H1 (cell line): ENCODE measurements around the gene ZBTB42. TPM values are rescaled to one million over a fixed set of nuclear protein-coding genes. Genes with fewer than 3 reads are reported as not detected.

ENCODE experiments used
- CTCF ChIA-PET: fragments of 300-600 bp; sonication (Branson Sonifier 250); formaldehyde crosslinking; loops from one replicate; lab custom pipeline; 2021; ENCODE audit not compliant: partially characterized antibody; lab: Charles Lee
- POLR2A ChIA-PET: fragments of 300-600 bp; sonication (Branson Sonifier 250); formaldehyde crosslinking; loops from one replicate; lab custom pipeline; 2021; ENCODE audit warnings: inconsistent platforms; ENCODE audit not compliant: partially characterized antibody; lab: Charles Lee
- DNase-seq, 2 experiments: peaks; one replicate each; pipeline versions ENCODE4 v3.0.0 to v3.0.0-alpha.2; 2010 to 2022; ENCODE audit warnings: low spot score in 2 of 2, low read depth in 1 of 2, mixed read lengths in 1 of 2
- FAIRE-seq: peaks from 2 replicates; lab custom pipeline; 2011; peaks lifted over from hg19 to GRCh38; lab: Jason Lieb, UNC
- H2AFZ ChIP-seq: 2 replicates; pipeline ENCODE4 v1.8.1; 2012; ENCODE audit warnings: low read length, inconsistent platforms
- H2AK5ac ChIP-seq: 2 replicates; pipeline ENCODE4 v1.6.1; 2013; ENCODE audit warnings: low read depth, low read length
- H2BK120ac ChIP-seq: replicated peaks from 2 replicates; pipeline ENCODE3; 2013; ENCODE audit warnings: low read depth, low read length, inconsistent platforms
- H2BK12ac ChIP-seq: 2 replicates; pipeline ENCODE4 v1.6.1; 2013; ENCODE audit warnings: low read depth, low read length
- H2BK15ac ChIP-seq: 2 replicates; pipeline ENCODE4 v1.6.1; 2013; ENCODE audit warnings: low read length
- H2BK20ac ChIP-seq: 2 replicates; pipeline ENCODE4 v1.6.1; 2013; ENCODE audit warnings: low read length
- H2BK5ac ChIP-seq: 2 replicates; pipeline ENCODE4 v1.6.1; 2013; ENCODE audit warnings: low read depth, low read length
- H3K14ac ChIP-seq: 2 replicates; pipeline ENCODE4 v1.6.1; 2013; ENCODE audit warnings: inconsistent platforms; ENCODE audit not compliant: insufficient read length
- H3K18ac ChIP-seq: 2 replicates; pipeline ENCODE4 v1.6.1; 2013; ENCODE audit warnings: low read length; ENCODE audit errors: extremely low read depth
- H3K23ac ChIP-seq: 2 replicates; pipeline ENCODE4 v1.6.1; 2013; ENCODE audit warnings: inconsistent platforms; ENCODE audit not compliant: insufficient read length
- H3K23me2 ChIP-seq: 2 replicates; pipeline ENCODE4 v1.6.1; 2013; ENCODE audit warnings: low read depth, low read length
- H3K27ac ChIP-seq: 2 replicates; pipeline ENCODE4 v1.6.1; 2011; ENCODE audit warnings: low read depth, low read length, inconsistent platforms
- H3K27me3 ChIP-seq, 4 experiments: replicated peaks in 1 of 4; 1 replicate in 1 of 4; 2 replicates in 3 of 4; pipeline versions ENCODE4 v1.6.1 to v1.8.1; 2011 to 2013; ENCODE audit warnings: low read length in 3 of 4, mild to moderate bottlenecking in 3 of 4, inconsistent platforms in 2 of 4, mixed read lengths in 2 of 4, moderate library complexity in 1 of 4; ENCODE audit not compliant: control insufficient read depth in 3 of 4, insufficient read depth in 3 of 4; ENCODE audit errors: extremely low read depth in 1 of 4
- H3K36me3 ChIP-seq, 4 experiments: 2 replicates each; pipeline versions ENCODE4 v1.6.1 to v1.8.1; 2011 to 2013; ENCODE audit warnings: mild to moderate bottlenecking in 4 of 4, low read length in 3 of 4, moderate library complexity in 2 of 4, control low read depth in 1 of 4, inconsistent platforms in 1 of 4; ENCODE audit not compliant: insufficient read depth in 4 of 4, control insufficient read depth in 2 of 4
- H3K4ac ChIP-seq: replicated peaks from 2 replicates; pipeline ENCODE3; 2013; ENCODE audit warnings: low read length, low read depth, mixed read lengths, inconsistent platforms; ENCODE audit not compliant: insufficient read length
- H3K4me1 ChIP-seq, 4 experiments: replicated peaks in 1 of 4; 1 replicate in 1 of 4; 2 replicates in 3 of 4; pipeline versions ENCODE4 v1.6.1 to v1.8.1; 2011 to 2013; ENCODE audit warnings: low read length in 3 of 4, inconsistent platforms in 2 of 4, mixed read lengths in 1 of 4; ENCODE audit not compliant: insufficient read depth in 4 of 4, control insufficient read depth in 3 of 4
- H3K4me2 ChIP-seq, 2 experiments: 2 replicates each; pipeline versions ENCODE4 v1.6.1 to v1.8.1; 2011 to 2013; ENCODE audit warnings: low read depth in 2 of 2, low read length in 2 of 2, control low read depth in 1 of 2, inconsistent platforms in 1 of 2, mild to moderate bottlenecking in 1 of 2; ENCODE audit not compliant: insufficient read depth in 1 of 2
- H3K4me3 ChIP-seq, 4 experiments: fragments of 200-600, 300-600 bp in 1 of 4; sonication (generic), shearing (Covaris generic), sonication (Bioruptor Twin) in 1 of 4; 2 replicates each; pipeline versions ENCODE4 v1.5.1 to v1.8.1; 2011 to 2016; ENCODE audit warnings: low read length in 4 of 4, low read depth in 3 of 4, control low read depth in 2 of 4, inconsistent platforms in 2 of 4, mild to moderate bottlenecking in 2 of 4, mixed read lengths in 1 of 4, moderate library complexity in 1 of 4; ENCODE audit not compliant: insufficient read depth in 2 of 4; ENCODE audit errors: extremely low read depth in 1 of 4
- H3K56ac ChIP-seq: replicated peaks from 2 replicates; pipeline ENCODE3; 2013; ENCODE audit warnings: low read depth, mild to moderate bottlenecking, mixed read lengths, low read length, inconsistent platforms; ENCODE audit not compliant: insufficient read length
- H3K79me1 ChIP-seq: 2 replicates; pipeline ENCODE4 v1.6.1; 2013; ENCODE audit warnings: low read depth, low read length, control low read depth
- H3K79me2 ChIP-seq, 2 experiments: 2 replicates each; pipeline versions ENCODE4 v1.6.1 to v1.8.1; 2012 to 2013; ENCODE audit warnings: low read length in 2 of 2, mild to moderate bottlenecking in 2 of 2, inconsistent platforms in 1 of 2; ENCODE audit not compliant: insufficient read depth in 2 of 2, control insufficient read depth in 1 of 2
- H3K9ac ChIP-seq, 4 experiments: replicated peaks in 1 of 4; 1 replicate in 1 of 4; 2 replicates in 3 of 4; pipeline versions ENCODE4 v1.6.1 to v1.8.1; 2011 to 2013; ENCODE audit warnings: low read depth in 3 of 4, low read length in 3 of 4, control low read depth in 2 of 4, mild to moderate bottlenecking in 2 of 4, moderate library complexity in 2 of 4, inconsistent platforms in 1 of 4; ENCODE audit errors: extremely low read depth in 1 of 4
- H3K9me3 ChIP-seq, 2 experiments: 2 replicates each; pipeline versions ENCODE4 v1.6.1 to v1.8.1; 2012 to 2013; ENCODE audit warnings: mild to moderate bottlenecking in 2 of 2, moderate library complexity in 2 of 2, control low read depth in 1 of 2, inconsistent platforms in 1 of 2, low read depth in 1 of 2, low read length in 1 of 2, mixed read lengths in 1 of 2; ENCODE audit not compliant: insufficient read depth in 2 of 2
- H4K20me1 ChIP-seq, 2 experiments: replicated peaks in 1 of 2; 2 replicates each; pipeline versions ENCODE3 to v1.8.1; 2011 to 2013; ENCODE audit warnings: inconsistent platforms in 2 of 2, low read length in 2 of 2, mild to moderate bottlenecking in 1 of 2; ENCODE audit not compliant: insufficient read depth in 2 of 2, control insufficient read depth in 1 of 2
- H4K5ac ChIP-seq: 2 replicates; pipeline ENCODE4 v1.6.1; 2013; ENCODE audit warnings: low read length, low read depth, mixed read lengths, inconsistent platforms; ENCODE audit not compliant: insufficient read length
- H4K8ac ChIP-seq: 2 replicates; pipeline ENCODE4 v1.8.0; 2013; ENCODE audit warnings: mild to moderate bottlenecking, moderate library complexity, low read length, inconsistent platforms; ENCODE audit not compliant: insufficient read depth; ENCODE audit errors: extremely low read depth
- H4K91ac ChIP-seq: replicated peaks from 2 replicates; pipeline ENCODE3; 2013; ENCODE audit warnings: low read length, mixed read lengths, inconsistent platforms; ENCODE audit not compliant: insufficient read length
- BACH1 ChIP-seq: IDR thresholded peaks from 2 replicates; pipeline ENCODE4 v1.6.1; 2012; ENCODE audit warnings: low read length, improper control_type of control experiment
- CBX5 ChIP-seq: fragments of 300-800, 300-1000 bp; sonication (generic); IDR thresholded peaks from 2 replicates; pipeline ENCODE4 v1.7.1; 2016; ENCODE audit warnings: antibody characterized with exemption, low read length, low read depth
- CBX8 ChIP-seq: fragments of 300-800, 300-1000 bp; sonication (generic); IDR thresholded peaks from 2 replicates; pipeline ENCODE4 v1.7.1; 2016; ENCODE audit warnings: low read depth, low read length, borderline replicate concordance
- CTBP2 ChIP-seq: IDR thresholded peaks from 2 replicates; pipeline ENCODE4 v1.7.0; 2011; ENCODE audit warnings: borderline replicate concordance, mild to moderate bottlenecking, moderate library complexity, mixed read lengths, low read length; ENCODE audit not compliant: insufficient read depth, insufficient read length
- NANOG ChIP-seq: IDR thresholded peaks from 2 replicates; pipeline ENCODE4 v1.6.1; 2011; ENCODE audit warnings: low read length, low read depth, mild to moderate bottlenecking, inconsistent platforms; ENCODE audit not compliant: insufficient read depth, poor library complexity, severe bottlenecking
- POLR2A ChIP-seq, 2 experiments: IDR thresholded peaks; 1 replicate in 1 of 2; 2 replicates in 1 of 2; pipeline ENCODE4 v1.6.1; 2011; ENCODE audit warnings: low read depth in 2 of 2, low read length in 2 of 2, mild to moderate bottlenecking in 2 of 2; ENCODE audit errors: control extremely low read depth in 1 of 2
- POU5F1 ChIP-seq: IDR thresholded peaks from 2 replicates; pipeline ENCODE4 v1.6.1; 2011; ENCODE audit warnings: low read depth, mild to moderate bottlenecking, low read length, moderate library complexity
- SAP30 ChIP-seq: fragments of 300-600 bp; sonication (generic); IDR thresholded peaks from 2 replicates; pipeline ENCODE4 v1.7.1; 2012; ENCODE audit warnings: low read length, moderate library complexity, mild to moderate bottlenecking, inconsistent platforms; ENCODE audit not compliant: insufficient read depth, insufficient replicate concordance
- SP2 ChIP-seq: IDR thresholded peaks from 2 replicates; pipeline ENCODE4 v1.6.1; 2012; ENCODE audit warnings: mild to moderate bottlenecking, low read length, inconsistent platforms
- SRF ChIP-seq: IDR thresholded peaks from 2 replicates; pipeline ENCODE4 v1.6.1; 2011; ENCODE audit warnings: mild to moderate bottlenecking, low read depth, low read length, moderate library complexity
- ZNF274 ChIP-seq: IDR thresholded peaks from 2 replicates; pipeline ENCODE4 v1.7.0; 2012; ENCODE audit warnings: low read length, borderline replicate concordance; ENCODE audit errors: extremely low read depth
- WGBS, 2 experiments: shearing (Covaris generic) in 1 of 2; methylation state at CpG; one replicate each; pipeline versions ENCODE4 v1.1.6 to v1.1.7; 2013 to 2015; ENCODE audit warnings: low lambda C conversion rate in 2 of 2, mixed read lengths in 2 of 2, inconsistent platforms in 1 of 2, low coverage in 1 of 2, missing lambda C conversion rate in 1 of 2; ENCODE audit not compliant: insufficient replicate concordance in 2 of 2, insufficient coverage in 1 of 2, insufficient read length in 1 of 2; ENCODE audit errors: extremely low coverage in 1 of 2, missing lambda C conversion rate in 1 of 2; 5-methylcytosine and 5-hydroxymethylcytosine counted together
- polyA plus RNA-seq, 7 experiments: library from polyadenylated mRNA; depleted of rRNA in 3 of 7; stranded (reverse) in 5 of 7; unstranded in 2 of 7; fragments of >200 nt in 5 of 7; fragments of 200-250 nt in 2 of 7; gene quantifications; 1 replicate in 5 of 7; 2 replicates in 1 of 7; 4 replicates in 1 of 7; pipeline versions ENCODE4 v1.2.1 to v1.2.3, GENCODE V29; 2011 to 2013; ENCODE audit warnings: missing spikeins in 2 of 7, mixed read lengths in 2 of 7
- total RNA-seq: library from RNA; stranded (reverse); fragmentation: NEBNext Ultra II Directional; extraction: Animal tissue kit (Norgen Biotek cat#: 25700); gene quantifications from 2 replicates; pipeline ENCODE4 v1.2.1, GENCODE V29; 2021

ZBTB42 gene
- total and polyA plus RNA-seq, 2 of the 8 experiments (the other 6 are each of a cell fraction or from before 2014, with no cell fraction given) = 2.8 to 3.1 TPM

DNA sequence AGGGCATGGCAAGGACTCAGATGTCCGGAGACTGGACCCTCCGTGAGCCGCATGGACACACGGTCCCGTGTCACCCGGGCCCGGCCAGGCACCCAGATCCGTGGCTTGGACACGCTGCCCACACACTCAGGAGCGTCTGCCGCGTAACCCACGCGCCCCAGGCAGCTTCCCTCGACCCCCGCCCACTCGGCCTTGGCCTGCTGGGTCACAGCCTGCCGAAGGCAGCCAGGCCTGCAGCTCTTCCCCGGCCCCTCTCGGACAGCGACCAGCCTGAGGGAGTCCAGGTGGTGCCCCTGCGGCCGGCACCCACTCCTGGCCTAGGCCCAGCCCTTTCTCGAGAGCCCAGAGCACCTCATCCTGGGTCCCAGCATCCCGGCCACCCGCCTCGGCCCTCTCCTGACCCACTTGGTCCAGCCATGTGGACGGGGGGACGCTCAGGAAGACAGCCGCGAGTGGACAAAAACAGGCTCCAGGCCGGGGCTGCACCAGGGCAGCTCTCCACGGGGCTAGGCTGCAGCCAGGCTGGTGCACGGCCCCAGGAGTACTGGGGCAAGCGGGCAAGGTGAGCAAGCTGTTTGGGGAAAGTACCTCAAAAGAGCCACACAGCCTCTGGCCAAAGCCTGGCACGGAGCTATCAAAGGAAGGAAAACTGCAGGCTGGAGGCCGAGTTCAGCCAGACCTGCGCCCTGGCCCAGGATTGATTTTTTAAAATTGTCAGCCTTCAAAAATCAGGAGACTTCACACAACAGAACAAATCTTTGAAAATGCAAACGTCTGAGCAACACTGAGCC, 11.8 kb upstream of the ZBTB42 start:
- 92% methylated on average over 33 of the region's 39 CpGs; no CpG with 5 or more reads in 1 of the 2 experiments for WGBS, 2 experiments
- Histone ChIP-seq H4K5ac (no peak overlapping the region), H3K36me3 (peaks cover 0 to 4% (median 0%) of the 10 kb centered on the region in 4 experiments; a peak in 3 of 8 replicates), H4K8ac (peak overlapping the region; percentile 25; the same call in 1 of the 2 replicates), H2AK5ac (no peak overlapping the region), H2AFZ (no peak overlapping the region), H3K79me2 (peaks cover 0 to 6% of the 10 kb centered on the region in 2 experiments; a peak in 1 of 4 replicates), H3K18ac (no peak overlapping the region), H3K23me2 (peaks cover 2% of the 10 kb centered on the region; the same call in 1 of the 2 replicates), H2BK15ac (no peak overlapping the region), H2BK12ac (no peak overlapping the region), H3K4me3 (no peak overlapping the region), H2BK20ac (no peak overlapping the region), H3K9ac (no peak overlapping the region), H3K4me2 (no peak overlapping the region), H3K56ac (no peak overlapping the region), H3K9me3 (no peaks in the 10 kb centered on the region), H3K4me1 (peaks cover 4 to 11% (median 6%) of the 10 kb centered on the region in 4 experiments), H2BK120ac (no peak overlapping the region), H3K14ac (no peak overlapping the region), H3K4ac (no peak overlapping the region), H3K27me3 (no peaks in the 10 kb centered on the region; a peak in 1 of 7 replicates), H2BK5ac (no peak overlapping the region), H3K27ac (no peak overlapping the region), H3K79me1 (peaks cover 8% of the 10 kb centered on the region), H4K91ac (no peak overlapping the region), H4K20me1 (peaks cover 33 to 38% of the 10 kb centered on the region in 2 experiments), H3K23ac (no peak overlapping the region)
- FAIRE-seq (no peak), DNase-seq (no peak)
- POLR2A ChIA-PET = interaction anchor here (0.8 to 1.6 kb wide), 3 partner anchors 14 to 36 kb away, joined by 3 to 4 read pairs (median 3); partner anchors contain the start of gene SIVA1
- TF ChIP-seq POU5F1 = no peak
- no peak for TF ChIP-seq BACH1
- TF ChIP-seq SAP30 = no peak
- no peak for TF ChIP-seq CTBP2
- TF ChIP-seq CBX5 = no peak
- TF ChIP-seq SP2 = no peak
- no peak for TF ChIP-seq CBX8
- TF ChIP-seq ZNF274 = no peak
- no peak for TF ChIP-seq POLR2A (IDR thresholded peaks at IDR 0.05; ENCODE audit: control extremely low read depth in 1 of 2, low read depth in 2 of 2, low read length in 2 of 2)
- no peak for TF ChIP-seq SRF
- no peak for TF ChIP-seq NANOG
- CTCF ChIA-PET = interaction anchor here (0.9 to 11.1 kb wide), 3 partner anchors 10 to 32 kb away, joined by 3 to 110 read pairs (median 35); no protein-coding TSS in a partner anchor
